Parathyroid adenoma (tissue), 2 donors: ENCODE results near the gene LRRC59.

ENCODE experiments used
- H2AFZ ChIP-seq: fragments of 300-600 bp; sonication (generic); one replicate; pipeline ENCODE4 v1.7.0; 2017; ENCODE audit warnings: antibody characterized with exemption, mild to moderate bottlenecking
- H3K27ac ChIP-seq: fragments of 300-600 bp; sonication (generic); one replicate; pipeline ENCODE4 v1.7.0; 2017
- H3K27me3 ChIP-seq: fragments of 300-600 bp; sonication (generic); one replicate; pipeline ENCODE4 v1.7.0; 2017; ENCODE audit warnings: low read length; ENCODE audit not compliant: control insufficient read depth, insufficient read depth
- H3K36me3 ChIP-seq: fragments of 300-600 bp; sonication (generic); one replicate; pipeline ENCODE4 v1.7.0; 2017; ENCODE audit warnings: low read length; ENCODE audit not compliant: control insufficient read depth, insufficient read depth
- H3K4me1 ChIP-seq: fragments of 300-600 bp; sonication (generic); one replicate; pipeline ENCODE4 v1.7.0; 2017; ENCODE audit warnings: control low read depth
- H3K4me2 ChIP-seq: fragments of 300-600 bp; sonication (generic); one replicate; pipeline ENCODE4 v1.7.0; 2017; ENCODE audit warnings: low read length
- H3K4me3 ChIP-seq: fragments of 300-600 bp; sonication (generic); one replicate; pipeline ENCODE4 v1.7.0; 2017; ENCODE audit warnings: low read depth, low read length
- H3K79me2 ChIP-seq: fragments of 300-600 bp; sonication (generic); one replicate; pipeline ENCODE4 v1.7.0; 2017; ENCODE audit warnings: control low read depth
- H3K9ac ChIP-seq: fragments of 300-600 bp; sonication (generic); one replicate; pipeline ENCODE4 v1.7.0; 2017; ENCODE audit warnings: mild to moderate bottlenecking
- H3K9me3 ChIP-seq: fragments of 300-600 bp; sonication (generic); one replicate; pipeline ENCODE4 v1.7.0; 2017; ENCODE audit warnings: low read length; ENCODE audit not compliant: control insufficient read depth
- CTCF ChIP-seq: fragments of 300-600 bp; sonication (generic); IDR thresholded peaks from one replicate; pipeline ENCODE4 v1.7.0; 2017; ENCODE audit warnings: antibody characterized with exemption, mild to moderate bottlenecking
- donor health status: primary hyperparathyroidism.

Gene LRRC59

GRCh38 chr17:50380369-50381259 lies 16.7 kb downstream of the LRRC59 start:
- no peaks in the 10 kb centered on the region for H3K9me3 ChIP-seq
- H3K4me1 ChIP-seq = peaks cover 12% of the 10 kb centered on the region
- no peak overlapping the region for H2AFZ ChIP-seq
- H3K79me2 ChIP-seq = no peaks in the 10 kb centered on the region
- H3K4me3 ChIP-seq = no peak overlapping the region
- H3K36me3 ChIP-seq = no peaks in the 10 kb centered on the region
- no peak overlapping the region for H3K9ac ChIP-seq
- no peak overlapping the region for H3K27ac ChIP-seq
- H3K4me2 ChIP-seq = no peak overlapping the region
- TF ChIP-seq CTCF = no peak
- no peaks in the 10 kb centered on the region for H3K27me3 ChIP-seq

GRCh38 chr17:50379351-50380132 lies 17.8 kb downstream of the LRRC59 start:
- TF ChIP-seq CTCF = no peak
- no peaks in the 10 kb centered on the region for H3K27me3 ChIP-seq
- no peak overlapping the region for H3K4me2 ChIP-seq
- H3K4me1 ChIP-seq = peaks cover 12% of the 10 kb centered on the region
- no peak overlapping the region for H3K27ac ChIP-seq
- no peak overlapping the region for H3K4me3 ChIP-seq
- H3K36me3 ChIP-seq = no peaks in the 10 kb centered on the region
- H3K9ac ChIP-seq = no peak overlapping the region
- no peak overlapping the region for H2AFZ ChIP-seq
- no peaks in the 10 kb centered on the region for H3K9me3 ChIP-seq
- no peaks in the 10 kb centered on the region for H3K79me2 ChIP-seq

- H3K4me3 ChIP-seq = no peak overlapping the region
Measured at GRCh38 chr17:50375858-50376538, 21.3 kb downstream of the LRRC59 start.

GRCh38 chr17:50373705-50374104 lies 23.6 kb downstream of the LRRC59 start:
- H3K79me2 ChIP-seq = peaks cover 13% of the 10 kb centered on the region
- no peaks in the 10 kb centered on the region for H3K27me3 ChIP-seq
- no peaks in the 10 kb centered on the region for H3K9me3 ChIP-seq
- H2AFZ ChIP-seq = no peak overlapping the region
- H3K4me2 ChIP-seq = no peak overlapping the region
- no peak overlapping the region for H3K4me3 ChIP-seq
- H3K4me1 ChIP-seq = peaks cover 15% of the 10 kb centered on the region
- TF ChIP-seq CTCF = no peak
- no peak overlapping the region for H3K27ac ChIP-seq
- H3K9ac ChIP-seq = no peak overlapping the region
- no peaks in the 10 kb centered on the region for H3K36me3 ChIP-seq

More at GRCh38 chr17:50375858-50376538, 21.3 kb downstream of the LRRC59 start:
- Histone ChIP-seq H3K9ac (no peak overlapping the region), H3K4me2 (no peak overlapping the region), H3K9me3 (no peaks in the 10 kb centered on the region), H3K27ac (no peak overlapping the region), H3K4me1 (peaks cover 15% of the 10 kb centered on the region), H2AFZ (no peak overlapping the region), H3K79me2 (peaks cover 10% of the 10 kb centered on the region), H3K36me3 (no peaks in the 10 kb centered on the region), H3K27me3 (no peaks in the 10 kb centered on the region)
- no peak for TF ChIP-seq CTCF
